ENCODE measurements around the gene DOK7.

The DOK7 gene

DNA sequence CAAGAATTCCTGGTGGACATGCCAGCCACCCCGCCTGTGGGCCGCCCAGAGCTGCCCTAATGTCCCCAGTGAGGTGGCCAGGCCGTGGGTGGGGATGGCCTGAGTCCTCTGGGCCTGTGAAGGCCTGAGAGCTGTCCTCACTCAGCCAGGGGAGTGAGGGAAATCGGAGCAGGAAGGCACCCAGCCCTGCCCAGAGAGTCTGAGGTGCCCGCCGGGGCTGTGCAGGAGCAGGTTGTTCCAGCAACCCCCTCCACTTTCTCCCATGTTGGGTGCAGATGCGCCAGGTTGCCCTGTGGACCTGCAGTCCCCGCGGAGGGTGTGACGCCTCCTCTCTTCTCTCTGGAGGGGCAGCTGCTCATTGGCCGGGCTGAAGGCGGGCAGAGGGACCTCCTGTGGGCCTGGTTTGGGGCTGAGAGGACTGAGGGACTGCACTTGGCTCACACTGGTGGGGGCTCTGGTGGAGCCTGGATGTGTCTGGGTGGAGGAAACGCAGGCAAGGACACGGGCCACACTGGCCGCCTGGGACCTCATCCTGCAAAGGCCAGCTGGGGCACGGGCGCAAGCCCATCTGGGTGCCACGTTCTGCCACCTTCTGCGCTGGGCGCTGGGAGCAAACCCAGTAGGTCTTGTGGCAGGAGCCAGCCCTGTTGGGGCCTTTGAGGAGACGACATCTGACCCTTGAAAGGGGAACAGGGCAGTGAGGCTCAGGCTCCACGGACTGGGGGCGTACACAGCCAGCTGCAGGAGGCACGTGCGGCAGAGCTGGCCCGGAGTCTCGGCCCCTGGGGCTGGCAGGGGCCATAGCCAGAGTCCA lies 14.0 kb downstream of the DOK7 start:
- DNase-seq, result no peak

DNA sequence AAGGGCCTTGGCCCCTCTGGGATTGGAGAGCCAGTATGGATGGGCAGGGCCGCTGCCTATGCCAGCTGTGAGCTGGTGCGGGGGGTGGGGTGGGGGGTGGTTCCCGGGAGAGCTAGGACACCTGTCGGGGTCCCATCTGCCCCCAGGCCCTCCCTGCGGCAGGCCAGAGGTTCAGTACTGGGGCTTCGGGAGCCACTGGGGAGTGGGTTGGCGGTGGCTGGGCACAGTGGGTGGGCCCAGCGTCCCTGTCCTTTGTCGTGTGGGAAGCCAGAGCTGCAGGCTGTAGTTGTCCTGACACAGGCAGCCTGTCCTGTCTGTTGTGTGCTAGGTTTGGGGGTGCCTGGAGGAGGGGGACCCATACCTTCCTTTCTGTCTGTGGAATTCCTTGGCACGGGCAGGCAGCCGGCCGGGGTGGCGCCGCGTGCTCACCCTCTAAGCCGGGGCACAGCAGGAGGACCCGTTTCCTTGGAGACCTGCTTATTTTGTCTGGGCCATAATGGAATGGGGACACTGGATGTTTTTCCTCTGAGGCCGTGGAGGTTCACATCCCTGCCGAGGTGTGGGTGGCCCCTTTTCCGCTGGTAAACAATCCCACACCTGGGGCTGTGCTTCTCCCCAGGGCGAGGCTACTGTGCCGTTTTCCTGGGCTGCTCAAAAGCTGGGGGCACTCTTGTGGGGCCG lies 14.8 kb downstream of the DOK7 start:
- DNase-seq, result no peak

DNA sequence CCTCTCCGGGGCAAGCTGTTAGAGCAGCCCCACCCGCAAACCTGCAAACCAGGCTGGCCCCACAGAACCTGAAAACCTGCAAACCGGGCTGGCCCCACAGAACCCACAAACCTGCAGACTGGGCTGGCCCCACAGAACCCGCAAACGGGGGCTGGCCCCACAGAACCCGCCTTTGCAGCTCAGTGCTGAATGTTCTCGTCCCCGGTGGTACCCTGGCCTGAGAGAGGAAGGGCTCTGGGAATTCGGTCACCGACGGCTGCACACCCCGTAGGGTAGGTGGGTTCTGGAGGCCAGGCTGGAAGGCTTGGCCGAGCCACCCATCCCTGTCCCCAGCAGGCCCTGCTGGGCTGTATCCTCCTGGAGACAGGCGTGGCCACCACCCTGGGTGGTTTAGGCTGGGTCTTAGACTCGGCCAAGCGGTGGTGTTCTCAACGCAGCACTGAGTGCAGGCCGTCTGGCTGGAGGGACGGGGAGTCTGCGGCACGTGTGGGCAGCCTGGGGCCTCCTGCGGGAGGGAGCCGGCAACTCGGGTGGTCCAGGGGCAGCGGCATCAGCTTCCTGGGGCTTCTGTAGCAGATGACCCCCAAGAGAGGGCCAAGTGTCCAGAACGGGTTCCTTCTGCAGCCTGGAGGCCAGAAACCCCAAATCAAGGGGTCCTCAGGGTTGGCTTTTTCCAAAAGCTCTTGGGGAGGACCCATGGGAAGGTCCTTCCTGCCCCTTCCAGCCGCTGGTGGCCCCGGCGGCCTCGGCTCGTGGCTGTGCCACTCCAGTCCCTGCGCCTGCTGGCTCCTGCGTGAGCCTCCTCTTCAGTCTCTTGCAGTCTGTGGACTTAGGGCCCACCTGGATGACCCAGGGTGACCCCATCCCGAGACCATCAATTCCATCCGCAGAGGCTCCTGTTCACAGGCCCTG lies 15.6 kb downstream of the DOK7 start:
- DNase-seq, result no peak

DNA sequence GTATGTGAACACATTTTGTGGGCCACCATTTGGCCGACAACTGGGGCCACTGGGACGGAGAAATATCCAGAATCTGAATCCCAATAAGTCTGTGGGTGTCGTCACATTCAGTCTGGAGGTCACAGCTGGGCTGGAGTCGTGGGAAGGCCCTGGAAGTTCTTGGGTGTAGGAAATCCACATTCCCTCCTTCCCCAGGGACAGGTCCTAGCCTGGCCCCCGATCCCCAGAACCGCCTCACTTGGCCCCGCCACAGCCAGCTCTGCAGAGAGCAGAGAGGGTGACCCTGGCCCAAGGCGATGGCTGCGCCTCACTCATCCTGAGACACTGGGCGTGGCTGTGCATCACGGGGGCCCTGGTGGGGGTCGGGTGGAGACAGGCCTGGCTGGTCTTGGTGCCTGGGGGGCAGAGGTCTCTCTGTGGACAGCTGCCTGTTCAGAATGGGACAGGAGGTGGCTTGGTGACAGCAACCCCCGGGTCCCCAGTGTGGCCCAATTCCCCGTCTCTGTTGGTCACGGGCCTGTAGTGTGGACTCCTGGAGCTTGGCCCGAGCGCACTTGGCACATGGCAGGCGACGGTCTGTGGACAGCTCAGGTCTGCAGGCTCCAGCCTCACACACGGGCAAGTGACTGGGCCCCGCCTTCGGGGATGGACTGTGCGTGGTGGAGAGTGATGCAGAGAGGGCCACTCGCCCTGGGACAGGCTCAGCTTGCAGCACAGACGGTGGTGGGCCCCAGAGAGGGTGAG lies 16.4 kb downstream of the DOK7 start:
- DNase-seq, result no peak

DNA sequence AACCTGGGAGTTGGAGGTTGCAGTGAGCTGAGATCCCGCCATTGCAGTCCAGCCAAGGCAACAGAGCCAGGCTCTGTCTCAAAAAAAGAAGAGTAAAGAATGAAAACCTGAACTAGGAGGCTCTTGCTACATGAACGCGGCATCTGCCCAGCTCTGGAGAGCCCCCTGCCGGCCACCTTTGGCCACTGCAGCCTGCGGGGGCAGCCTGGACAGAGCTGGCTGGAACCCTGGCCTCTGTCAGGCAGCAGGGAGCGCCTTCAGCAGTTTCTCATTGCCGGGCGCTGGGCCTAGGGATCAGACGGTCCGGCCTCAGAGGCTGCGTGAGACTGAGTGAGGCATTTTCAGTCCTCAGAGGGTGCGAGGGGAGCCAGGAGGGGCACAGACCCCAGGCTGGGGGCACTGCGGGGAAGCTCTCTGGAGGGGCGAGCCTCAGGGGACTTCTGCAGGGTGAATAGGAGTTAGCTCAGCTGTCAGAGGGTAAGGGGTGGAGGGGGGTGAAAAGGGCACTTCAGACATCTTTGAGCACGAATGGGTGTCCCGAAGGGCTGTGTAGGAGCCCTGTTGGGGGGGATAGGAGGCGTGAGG lies 17.5 kb downstream of the DOK7 start:
- DNase-seq, result peak; percentile 90

DNA sequence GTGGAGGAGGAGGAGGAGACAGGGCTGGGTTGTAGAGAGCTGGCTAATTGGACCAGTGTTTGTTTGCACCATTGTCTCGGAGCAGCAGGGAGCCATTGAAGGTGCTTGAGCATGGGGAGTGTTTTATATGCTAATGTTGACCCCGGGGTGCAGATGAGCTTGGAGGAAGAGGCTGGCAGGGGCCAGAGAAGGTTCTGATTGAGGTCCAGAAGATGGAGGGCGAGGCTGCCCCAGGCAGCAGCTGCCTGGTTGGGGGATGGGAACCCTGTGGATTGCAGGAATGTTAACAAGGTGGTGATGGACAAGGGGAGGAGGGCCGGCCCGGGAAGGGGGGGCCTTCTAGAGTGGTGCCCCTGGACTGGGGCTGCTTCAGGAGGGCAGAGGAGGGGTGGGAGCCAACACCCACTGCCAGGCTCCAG lies 18.0 kb downstream of the DOK7 start:
- DNase-seq, result no peak

DNA sequence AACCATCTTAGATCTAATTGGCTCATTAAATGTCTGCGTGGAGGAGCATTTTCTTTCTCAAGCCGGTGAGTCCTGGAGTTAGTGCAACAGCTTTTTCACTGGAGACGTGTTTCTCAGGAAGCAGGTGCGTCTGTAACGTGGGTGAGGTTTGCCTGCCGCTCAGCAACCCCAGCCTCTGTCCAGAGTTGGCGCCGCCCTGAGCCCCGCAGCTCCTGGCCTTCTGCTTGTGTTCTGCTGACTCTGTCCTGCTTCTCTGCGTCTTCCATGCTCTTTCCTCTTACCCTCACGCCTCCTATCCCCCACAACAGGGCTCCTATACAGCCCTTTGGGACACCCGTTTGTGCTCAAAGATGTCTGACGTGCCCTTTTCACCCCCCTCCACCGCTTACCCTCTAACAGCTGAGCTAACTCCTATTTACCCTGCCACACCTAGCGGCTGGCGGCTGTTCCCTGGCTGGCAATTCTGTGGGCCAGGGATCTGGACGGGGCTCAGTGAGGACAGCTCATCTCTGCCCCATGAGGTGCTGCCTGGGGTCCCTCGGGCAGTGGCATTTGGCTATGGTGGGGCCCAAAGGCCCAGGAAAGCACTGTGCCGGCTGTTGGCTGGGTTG lies 18.8 kb downstream of the DOK7 start:
- DNase-seq, result no peak

DNA sequence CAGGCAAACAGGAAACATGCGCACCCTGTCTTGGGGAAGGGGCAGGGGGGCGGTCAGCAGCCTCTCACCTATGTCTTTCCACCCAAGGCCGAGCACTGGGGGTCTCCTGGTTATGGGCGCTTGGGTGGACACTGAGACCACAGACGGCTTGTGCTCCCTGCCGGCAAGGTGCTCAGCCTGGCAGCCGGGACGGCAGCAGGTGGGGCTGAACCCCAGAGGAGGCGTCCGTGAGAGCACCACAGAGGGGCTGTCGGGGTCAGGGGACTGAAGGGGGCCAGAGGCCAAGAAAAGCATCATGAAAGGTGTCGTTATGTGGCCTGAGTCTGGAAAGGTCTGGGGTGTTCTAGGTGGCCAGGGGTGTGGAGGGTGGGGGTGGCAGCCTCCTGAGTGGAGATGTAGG lies 19.6 kb downstream of the DOK7 start:
- no peak for DNase-seq

DNA sequence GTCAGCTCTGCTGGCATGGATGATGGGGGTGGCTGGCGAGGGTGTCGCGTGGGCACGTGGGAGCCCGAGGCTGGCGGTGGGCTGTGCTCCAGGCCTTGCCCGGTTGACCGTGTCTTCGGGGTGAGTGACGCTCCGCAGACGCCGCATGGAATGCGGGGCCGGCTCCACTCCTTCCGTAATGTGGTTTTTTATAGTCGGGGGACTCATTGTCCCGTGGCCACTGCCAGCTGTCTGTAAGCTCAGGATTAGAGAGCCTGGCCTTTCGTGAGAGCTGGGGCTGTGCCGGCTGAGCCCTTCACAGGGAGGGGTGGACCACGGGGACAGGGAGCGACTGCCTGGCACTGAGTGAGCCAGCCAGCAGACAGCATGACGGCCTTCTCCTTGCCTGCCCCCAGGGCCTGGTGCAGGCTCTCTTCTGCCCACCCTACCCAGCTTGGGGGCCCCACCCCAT lies 20.4 kb downstream of the DOK7 start:
- DNase-seq, result no peak

DNA sequence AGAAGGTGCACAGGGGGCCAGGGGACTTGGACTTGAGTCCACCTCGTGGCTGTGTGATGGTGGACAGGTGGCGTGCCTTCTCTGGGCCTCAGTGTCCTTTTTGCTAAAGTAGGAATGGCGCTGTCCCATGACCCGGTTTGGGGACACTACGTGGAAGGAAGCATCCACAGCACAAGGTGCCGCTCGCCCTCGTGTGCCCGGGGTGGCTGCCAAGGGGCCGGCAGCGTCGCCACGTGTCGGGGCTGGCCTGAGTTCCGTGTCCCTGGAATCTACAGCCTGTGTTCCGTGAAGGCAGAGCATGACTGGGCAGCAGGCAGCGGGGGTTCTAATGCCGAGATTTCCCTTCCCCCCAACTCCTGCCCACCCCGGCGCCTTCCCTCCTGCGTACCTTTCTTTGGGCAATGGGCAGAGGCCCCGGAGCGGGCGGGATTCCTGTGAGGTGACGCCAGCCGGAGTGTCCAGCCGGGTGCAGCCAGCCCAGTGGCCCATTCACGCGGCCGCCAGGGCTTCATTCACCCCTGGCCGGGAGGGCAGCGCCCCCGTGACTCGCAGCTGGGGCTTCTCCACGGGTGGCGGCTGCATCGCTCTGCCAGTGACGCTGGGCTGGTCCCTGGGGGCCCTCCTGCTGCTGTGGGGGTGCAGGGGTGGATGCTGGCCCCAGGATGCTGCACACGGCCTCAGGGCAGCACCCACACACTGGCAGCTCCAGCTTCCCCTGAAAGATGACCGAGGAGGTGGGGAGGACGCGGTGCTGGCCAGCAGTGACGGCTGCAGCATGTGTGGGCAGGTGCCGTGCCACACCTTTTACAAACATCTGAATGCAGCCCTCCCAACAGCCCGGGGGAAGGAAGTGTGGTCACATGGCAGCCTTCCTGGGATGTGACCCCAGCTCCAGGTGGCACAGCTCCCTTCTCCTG lies 21.2 kb downstream of the DOK7 start:
- DNase-seq, result no peak

DNA sequence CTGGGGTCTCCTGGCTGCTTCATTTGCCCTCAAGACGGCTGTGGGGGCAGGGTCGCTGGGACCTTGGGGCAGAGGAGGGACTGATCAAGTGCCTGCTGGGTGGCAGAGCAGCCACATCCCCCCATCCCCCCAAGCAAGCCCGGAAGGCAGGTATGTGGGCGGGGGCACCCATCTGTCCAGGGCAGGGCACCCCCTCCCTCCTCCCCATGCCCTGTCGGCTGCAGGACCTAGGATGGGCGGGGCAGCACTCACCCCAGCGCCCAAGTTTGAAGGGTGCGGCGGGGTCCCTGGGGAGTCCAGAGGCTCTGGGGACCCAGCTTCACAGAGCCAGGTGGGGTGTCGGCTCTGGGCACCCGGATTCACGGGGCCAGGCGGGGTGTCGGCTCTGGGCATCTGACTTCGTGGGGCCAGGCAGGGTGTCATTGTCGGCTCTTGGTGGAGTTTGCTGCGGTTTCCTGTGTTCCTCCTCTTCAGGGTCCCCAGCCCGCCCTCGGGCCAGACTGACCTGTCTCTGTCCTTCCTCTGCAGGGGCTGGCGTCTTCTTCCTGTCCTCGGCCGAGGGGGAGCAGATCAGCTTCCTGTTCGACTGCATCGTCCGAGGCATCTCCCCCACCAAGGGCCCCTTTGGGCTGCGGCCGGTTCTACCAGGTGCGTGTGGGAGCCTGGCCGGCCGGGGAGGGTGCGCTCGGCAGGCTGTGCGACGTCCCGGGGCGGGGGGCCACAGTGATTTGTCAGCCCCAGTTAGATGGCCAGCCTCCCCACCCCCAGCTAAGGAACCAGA lies 22.1 kb downstream of the DOK7 start:
- no peak for DNase-seq

DNA sequence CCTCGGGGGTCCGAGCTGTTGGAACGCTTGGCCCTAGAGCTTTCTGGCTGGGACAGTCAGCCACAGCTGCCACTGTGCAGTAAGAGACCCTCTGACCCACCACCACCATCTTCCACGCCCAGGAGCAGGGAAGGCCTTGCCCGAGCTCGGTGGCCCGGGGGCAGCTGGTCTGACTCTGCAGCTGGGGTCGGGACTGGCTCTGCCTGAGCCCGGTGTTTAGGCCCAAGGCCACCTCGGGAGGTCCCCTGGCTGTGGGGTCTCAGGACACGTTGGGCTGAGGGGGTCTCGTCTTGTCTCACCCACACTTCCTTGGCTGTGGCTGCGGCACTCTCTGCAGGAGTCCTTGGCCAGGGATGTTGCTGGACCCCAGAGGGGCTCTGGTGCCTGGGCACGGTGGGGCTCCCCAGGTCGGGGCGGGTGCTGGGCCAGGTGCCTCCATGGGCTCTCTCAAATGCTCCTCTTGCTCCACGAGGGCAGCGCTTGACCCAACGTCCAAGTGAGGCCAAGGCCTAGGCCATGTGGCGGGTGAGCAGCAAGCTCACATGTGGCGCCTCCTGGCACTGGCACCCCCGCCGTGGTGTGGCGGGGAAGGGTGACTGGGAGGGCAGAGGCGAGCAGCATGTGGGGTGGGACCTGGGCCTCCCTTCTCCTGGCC lies 22.9 kb downstream of the DOK7 start:
- no peak for DNase-seq

DNA sequence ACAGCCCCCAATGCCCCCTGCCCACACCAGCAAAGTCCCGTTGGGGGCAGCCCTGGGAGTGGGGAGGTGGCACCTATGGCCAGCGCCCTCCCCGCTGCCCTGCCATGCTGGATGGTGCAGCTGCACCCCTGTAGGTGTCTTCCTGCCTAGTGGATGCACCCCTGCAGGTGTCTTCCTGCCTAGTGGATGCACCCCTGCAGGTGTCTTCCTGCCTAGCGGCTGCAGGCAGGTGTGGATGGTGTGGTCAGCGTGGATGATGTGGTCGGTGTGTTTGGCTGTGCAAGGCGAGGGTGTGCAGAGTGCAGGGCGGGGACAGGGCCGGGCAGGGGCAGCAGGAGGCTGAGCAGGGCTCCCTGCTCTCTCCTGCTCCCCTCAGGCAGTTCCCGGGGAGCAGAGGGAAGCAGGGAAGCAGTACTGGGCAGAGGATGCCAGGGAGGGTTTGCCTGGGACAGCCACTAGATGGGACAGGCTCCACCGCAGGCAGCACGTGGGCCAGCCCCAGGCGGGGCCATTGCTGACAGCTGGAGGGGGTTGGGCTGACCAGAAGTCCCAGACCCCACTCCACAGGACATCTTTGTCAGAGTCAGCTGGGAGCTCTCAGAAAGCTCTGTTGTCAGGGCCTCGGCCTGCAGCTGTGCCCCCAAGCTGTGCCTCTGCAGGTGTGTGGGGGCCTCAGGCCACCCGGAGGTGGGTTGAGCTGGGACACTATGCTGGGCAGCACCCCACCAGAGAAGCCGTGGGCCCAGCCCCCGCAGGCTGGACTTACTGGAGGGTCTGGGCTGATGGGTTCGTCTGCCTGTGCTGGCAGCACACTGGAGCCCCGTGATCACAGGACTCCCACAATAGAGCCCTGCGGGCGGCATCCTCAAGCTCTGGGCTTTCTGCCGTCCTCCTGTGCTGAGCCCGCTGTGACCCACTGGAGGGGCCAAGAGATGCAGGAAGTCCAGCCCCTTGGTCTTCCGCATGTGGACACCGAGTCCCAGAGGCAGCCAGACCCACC lies 23.7 kb downstream of the DOK7 start:
- DNase-seq, result no peak

DNA sequence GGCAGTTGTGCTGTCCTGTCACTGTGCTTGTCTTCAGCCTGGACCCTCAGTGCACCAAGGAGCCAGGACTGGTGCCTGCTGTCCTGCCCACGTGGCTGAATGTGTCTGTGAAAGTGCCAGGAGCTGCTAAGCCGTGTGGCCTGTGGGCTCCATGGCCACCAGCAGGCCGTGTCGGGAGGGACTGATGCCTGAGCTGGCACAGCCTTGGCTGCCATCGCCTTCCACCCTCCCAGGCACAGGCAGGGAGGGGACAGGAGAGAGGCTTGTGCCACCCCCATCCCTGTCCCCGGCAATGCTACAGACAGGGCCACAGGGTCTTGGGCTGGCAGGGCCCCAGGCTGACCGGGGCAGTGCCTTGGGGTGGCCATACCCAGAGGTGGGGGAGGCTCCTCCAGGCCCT lies 24.8 kb downstream of the DOK7 start:
- no peak for DNase-seq

DNA sequence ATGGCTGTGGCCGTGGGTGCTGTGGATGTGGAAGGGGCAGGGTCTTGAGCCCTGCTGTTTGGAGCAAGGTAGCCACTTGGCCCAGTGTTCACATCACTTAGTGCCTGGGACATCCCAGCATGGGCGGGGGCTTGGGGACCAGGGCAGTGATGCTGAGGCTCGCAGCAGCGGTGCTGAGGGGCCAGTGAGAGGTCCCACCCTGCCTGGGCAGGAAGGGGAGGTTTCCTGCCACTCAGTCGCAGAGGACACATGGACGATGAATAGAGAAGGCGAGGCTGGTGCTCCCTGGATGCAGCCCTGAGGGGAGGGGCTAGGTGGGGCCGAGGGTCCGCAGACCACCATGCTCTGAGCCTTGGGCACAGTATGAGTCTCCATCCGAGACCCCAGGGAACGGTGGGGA lies 25.7 kb downstream of the DOK7 start:
- DNase-seq, result no peak

DNA sequence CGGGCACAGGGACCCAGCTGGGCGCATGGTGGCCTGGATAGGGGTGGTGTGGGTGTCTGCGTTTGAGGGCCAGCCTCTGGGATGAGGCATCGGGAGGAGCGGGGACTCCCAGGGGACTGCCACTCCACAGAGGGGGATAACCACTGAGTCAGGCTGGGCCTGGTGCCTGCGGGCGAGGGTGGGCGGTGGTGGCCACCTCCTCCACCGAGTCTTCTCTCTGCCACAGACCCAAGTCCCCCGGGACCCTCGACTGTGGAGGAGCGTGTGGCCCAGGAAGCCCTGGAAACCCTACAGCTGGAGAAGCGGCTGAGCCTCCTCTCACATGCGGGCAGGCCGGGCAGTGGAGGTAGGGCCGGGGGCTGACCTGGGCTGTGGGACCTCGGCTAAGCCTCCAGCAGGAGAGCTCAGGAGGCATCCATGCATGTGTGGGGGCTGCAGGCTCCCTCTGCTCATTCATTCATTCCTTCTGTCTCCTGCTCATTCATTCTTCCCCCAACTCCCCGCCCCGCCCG lies 26.4 kb downstream of the DOK7 start:
- DNase-seq, result no peak

DNA sequence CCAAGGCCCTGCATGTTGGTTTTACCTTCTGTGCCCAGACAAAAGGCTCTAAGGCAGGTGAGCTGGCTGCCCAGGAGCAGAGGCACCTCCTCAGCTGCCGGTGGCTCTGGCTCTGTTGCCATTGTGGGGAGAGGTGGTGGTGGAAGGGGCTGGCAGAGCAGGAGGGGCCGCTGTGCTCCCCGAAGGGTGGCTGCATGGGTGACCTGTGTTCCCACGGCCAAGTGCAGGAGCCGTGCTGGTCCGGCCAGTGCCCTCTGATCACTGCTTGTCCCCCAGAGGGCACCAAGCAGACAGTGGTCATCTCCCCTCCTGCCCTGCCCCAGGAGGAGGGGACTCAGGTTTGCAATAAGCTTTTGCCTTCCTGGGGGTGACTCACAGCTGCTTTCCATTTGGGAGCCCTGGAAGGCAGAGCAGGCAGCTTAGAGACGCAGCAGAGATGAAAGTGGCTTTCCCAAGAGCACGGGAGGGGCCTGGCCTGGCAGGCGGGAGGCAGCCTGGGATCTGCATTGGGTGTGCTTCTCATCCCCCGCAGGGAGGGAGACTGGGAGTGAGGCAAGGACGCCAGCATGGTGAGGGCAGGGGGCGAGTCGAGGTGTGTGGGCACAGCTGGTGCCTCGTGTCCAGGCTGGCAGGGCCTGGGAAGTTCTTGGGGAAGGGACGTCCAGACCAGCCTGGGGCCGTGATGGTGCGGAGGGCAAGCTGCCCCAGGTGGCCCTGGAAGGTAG lies 28.7 kb downstream of the DOK7 start:
- DNase-seq, result no peak

All from activated effector memory CD4-positive, alpha-beta T cell treated with anti-CD3 and anti-CD28 coated beads, Interleukin-2, amount 50 U/mL, for 16 hours (primary cell).